GM10266 (cell line): ENCODE measurements around the gene HPSE2.

Source experiments
- DNase-seq: peaks from one replicate; pipeline ENCODE4 v3.0.0; 2012; ENCODE audit errors: extremely low spot score
- CTCF ChIP-seq: IDR thresholded peaks from 2 replicates; pipeline ENCODE4 v1.5.1; 2012; ENCODE audit warnings: mild to moderate bottlenecking, low read depth; ENCODE audit not compliant: control insufficient read depth, insufficient read depth; ENCODE audit errors: missing control alignments

The HPSE2 gene

GRCh38 chr10:98463976-98464754 lies 771.5 kb downstream of the HPSE2 start:
- TF ChIP-seq CTCF = no peak
- DNase-seq = no peak

GRCh38 chr10:98463016-98463415 lies 772.6 kb downstream of the HPSE2 start:
- no peak for DNase-seq
- no peak for TF ChIP-seq CTCF

- no peak for DNase-seq
- no peak for TF ChIP-seq CTCF
Observed at GRCh38 chr10:98461500-98461842, 774.2 kb downstream of the HPSE2 start.

GRCh38 chr10:98460837-98461499 lies 774.7 kb downstream of the HPSE2 start:
- no peak for DNase-seq
- TF ChIP-seq CTCF = no peak

- DNase-seq = no peak
- TF ChIP-seq CTCF = no peak
Observed at GRCh38 chr10:98458809-98459784, 776.6 kb downstream of the HPSE2 start.

- TF ChIP-seq CTCF = no peak
- no peak for DNase-seq
Observed at GRCh38 chr10:98457721-98458120, 777.9 kb downstream of the HPSE2 start.
